ENCODE data around the gene ANOS1. TPM values are rescaled to one million over a fixed set of nuclear protein-coding genes. Genes with fewer than 3 reads are reported as not detected.

The ANOS1 gene
- total and polyA plus RNA-seq, 2 of the 8 experiments (the other 6 are each of a cell fraction or from before 2014, with no cell fraction given) = 34.4 to 59.0 TPM

DNA sequence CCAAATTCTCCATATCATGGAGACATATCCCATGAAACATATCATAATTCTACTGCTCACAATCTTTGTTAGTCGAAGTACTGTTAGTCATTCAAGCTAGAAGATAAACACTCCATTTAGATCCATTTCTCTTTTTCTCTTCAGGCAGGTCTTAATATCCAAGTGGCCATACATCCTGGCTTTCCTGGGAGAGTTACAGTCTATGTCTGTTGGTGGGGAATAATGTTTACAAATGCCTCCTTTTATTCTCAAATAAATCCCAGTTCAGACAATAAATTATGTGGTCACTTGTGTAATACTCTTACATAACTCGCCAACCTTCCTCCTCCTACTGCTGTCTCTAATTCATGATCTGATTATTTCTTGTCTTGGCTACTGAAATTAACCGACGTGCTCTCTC, 185.2 kb downstream of the ANOS1 start:
- H3K9me3 ChIP-seq (ENCODE audit: insufficient read depth in 2 of 2, low read depth in 1 of 2, low read length in 1 of 2) = no peaks in the 10 kb centered on the region
- H3K27ac ChIP-seq (ENCODE audit: low read depth, low read length) = no peak overlapping the region
- ChIA-PET CTCF (ENCODE audit: partially characterized antibody) (no interaction called here), POLR2A (ENCODE audit: partially characterized antibody) (no interaction called here)
- H3K23me2 ChIP-seq (ENCODE audit: low read depth, low read length) = no peaks in the 10 kb centered on the region
- no peak for DNase-seq (ENCODE audit: low read depth in 1 of 2, low spot score in 2 of 2)
- H3K79me1 ChIP-seq (ENCODE audit: low read depth, low read length) = no peaks in the 10 kb centered on the region
- H3K4ac ChIP-seq (replicated peaks; ENCODE audit: insufficient read length, low read depth, low read length) = no peak overlapping the region
- no peak overlapping the region for H2BK15ac ChIP-seq (ENCODE audit: low read length)
- H4K91ac ChIP-seq (replicated peaks; ENCODE audit: insufficient read length, low read length) = no peak overlapping the region
- H3K4me2 ChIP-seq (ENCODE audit: insufficient read depth in 1 of 2, low read depth in 2 of 2, low read length in 2 of 2) = no peak overlapping the region
- H4K8ac ChIP-seq (ENCODE audit: extremely low read depth, insufficient read depth, low read length) = no peak overlapping the region
- no peak overlapping the region for H3K23ac ChIP-seq (ENCODE audit: insufficient read length)
- 92% methylated on average over 4 of the region's 4 CpGs; no CpG with 5 or more reads in 1 of the 2 experiments for WGBS, 2 experiments (ENCODE audit: extremely low coverage in 1 of 2, insufficient coverage in 1 of 2, insufficient read length in 1 of 2, insufficient replicate concordance in 2 of 2, low coverage in 1 of 2, low lambda C conversion rate in 2 of 2, missing lambda C conversion rate in 1 of 2)
- no peak overlapping the region for H2BK20ac ChIP-seq (ENCODE audit: low read length)
- no peak for FAIRE-seq
- no peak overlapping the region for H3K56ac ChIP-seq (replicated peaks; ENCODE audit: insufficient read length, low read depth, low read length)
- H2AK5ac ChIP-seq (ENCODE audit: low read depth, low read length) = no peak overlapping the region
- H3K27me3 ChIP-seq (replicated peaks in 1 of 4; ENCODE audit: control insufficient read depth in 3 of 4, extremely low read depth in 1 of 4, insufficient read depth in 3 of 4, low read length in 3 of 4) = no peaks in the 10 kb centered on the region
- H3K36me3 ChIP-seq (ENCODE audit: control insufficient read depth in 2 of 4, insufficient read depth in 4 of 4, low read length in 3 of 4) = peaks cover 0 to 4% (median 1%) of the 10 kb centered on the region in 4 experiments; a peak in 3 of 8 replicates
- H2BK5ac ChIP-seq (ENCODE audit: low read depth, low read length) = no peak overlapping the region
- no peaks in the 10 kb centered on the region for H3K79me2 ChIP-seq (ENCODE audit: control insufficient read depth in 1 of 2, insufficient read depth in 2 of 2, low read length in 2 of 2)
- no peak overlapping the region for H3K14ac ChIP-seq (ENCODE audit: insufficient read length)
- no peak overlapping the region for H4K5ac ChIP-seq (ENCODE audit: insufficient read length, low read depth, low read length)
- no peaks in the 10 kb centered on the region for H4K20me1 ChIP-seq (replicated peaks in 1 of 2; ENCODE audit: control insufficient read depth in 1 of 2, insufficient read depth in 2 of 2, low read length in 2 of 2)
- no peak overlapping the region for H2BK120ac ChIP-seq (replicated peaks; ENCODE audit: low read depth, low read length)
- no peak overlapping the region for H3K9ac ChIP-seq (replicated peaks in 1 of 4; ENCODE audit: extremely low read depth in 1 of 4, low read depth in 3 of 4, low read length in 3 of 4)
- no peaks in the 10 kb centered on the region for H3K4me1 ChIP-seq (replicated peaks in 1 of 4; ENCODE audit: control insufficient read depth in 3 of 4, insufficient read depth in 4 of 4, low read length in 3 of 4)
- H3K4me3 ChIP-seq (ENCODE audit: extremely low read depth in 1 of 4, insufficient read depth in 2 of 4, low read depth in 3 of 4, low read length in 4 of 4) = no peak overlapping the region
- no peak overlapping the region for H2AFZ ChIP-seq (ENCODE audit: low read length)
- no peak overlapping the region for H3K18ac ChIP-seq (ENCODE audit: extremely low read depth, low read length)
- H2BK12ac ChIP-seq (ENCODE audit: low read depth, low read length) = no peak overlapping the region
- TF ChIP-seq BCL11A (IDR thresholded peaks at IDR 0.05; ENCODE audit: low read depth in 2 of 2, low read length in 2 of 2) = no peak
- no peak for TF ChIP-seq HDAC6 (IDR thresholded peaks at IDR 0.05; ENCODE audit: low read depth, low read length)
- no peak for TF ChIP-seq CBX5 (IDR thresholded peaks at IDR 0.05; ENCODE audit: low read depth, low read length)
